RPMI7951 (cell line): ENCODE data around the gene SCGN. TPM values are rescaled to one million over a fixed set of nuclear protein-coding genes. Genes with fewer than 3 reads are reported as not detected.
"Not testable (repeated sequence)": the region's sequence is repeated elsewhere in the genome, so short reads cannot be mapped to it uniquely, and the experiment has no call there.

Experiments
- DNase-seq: peaks from one replicate; pipeline ENCODE4 v3.0.0-alpha.2; 2012; ENCODE audit warnings: low read depth
- total RNA-seq: library from RNA; depleted of rRNA; stranded (reverse); fragments of >200 nt; shearing (Covaris generic); gene quantifications from 2 replicates; pipeline ENCODE4 v1.2.3, GENCODE V29; 2014; rRNA removed

The SCGN gene
- total RNA-seq, 1 experiment from 2014 or later, result not detected

- no peak for DNase-seq
Observed at GRCh38 chr6:25727028-25727427, 75.0 kb downstream of the SCGN start.

GRCh38 chr6:25730907-25731306, 78.9 kb downstream of the SCGN start:
- no peak for DNase-seq

GRCh38 chr6:25731721-25732120, 79.7 kb downstream of the SCGN start:
- DNase-seq, result no peak

GRCh38 chr6:25732468-25733198, 80.6 kb downstream of the SCGN start:
- no peak for DNase-seq

- no peak for DNase-seq
Observed at GRCh38 chr6:25735261-25735660, 83.2 kb downstream of the SCGN start.

- DNase-seq, result no peak
Observed at GRCh38 chr6:25743868-25744267, 91.9 kb downstream of the SCGN start.

- DNase-seq, result no peak
Observed at GRCh38 chr6:25745836-25746235, 93.8 kb downstream of the SCGN start.

GRCh38 chr6:25746968-25747367, 95.0 kb downstream of the SCGN start:
- no peak for DNase-seq

- no peak for DNase-seq
Observed at GRCh38 chr6:25747477-25747876, 95.5 kb downstream of the SCGN start.

- DNase-seq, result no peak
Observed at GRCh38 chr6:25748049-25748448, 96.0 kb downstream of the SCGN start.

- DNase-seq, result not testable (repeated sequence)
Observed at GRCh38 chr6:25748601-25749517, 96.8 kb downstream of the SCGN start.

- no peak for DNase-seq
Observed at GRCh38 chr6:25749837-25750236, 97.8 kb downstream of the SCGN start.

- no peak for DNase-seq
Observed at GRCh38 chr6:25750906-25751305, 98.9 kb downstream of the SCGN start.

Other genes with a start within 250 kb of the SCGN start
- not detected in 2 replicates for gene SLC17A4, start 102.5 kb downstream of the SCGN start, total RNA-seq
- not detected in 2 replicates for gene SLC17A1, start 179.8 kb downstream of the SCGN start, total RNA-seq
- not detected in 2 replicates for gene SLC17A3, start 222.0 kb downstream of the SCGN start, total RNA-seq